GM12873 (cell line): ENCODE results near the gene ITFG1.

Experiments
- CTCF ChIP-seq: IDR thresholded peaks from 2 replicates; pipeline ENCODE4 v1.5.1; 2012; ENCODE audit warnings: low read depth, mild to moderate bottlenecking, moderate library complexity, low read length, control low read depth; ENCODE audit not compliant: insufficient read depth; ENCODE audit errors: missing control alignments

The ITFG1 gene

GRCh38 chr16:47304563-47304962, 156.3 kb downstream of the ITFG1 start:
- no peak for TF ChIP-seq CTCF

GRCh38 chr16:47299587-47299986, 161.3 kb downstream of the ITFG1 start:
- TF ChIP-seq CTCF = no peak

- no peak for TF ChIP-seq CTCF
These were observed 175.9 kb downstream of the ITFG1 start for GRCh38 chr16:47284999-47285398.

GRCh38 chr16:47278306-47278970, 182.4 kb downstream of the ITFG1 start:
- TF ChIP-seq CTCF = no peak

GRCh38 chr16:47276522-47276921, 184.3 kb downstream of the ITFG1 start:
- no peak for TF ChIP-seq CTCF

GRCh38 chr16:47262938-47263337, 197.9 kb downstream of the ITFG1 start:
- TF ChIP-seq CTCF = no peak

- TF ChIP-seq CTCF = no peak
These were observed 200.4 kb downstream of the ITFG1 start for GRCh38 chr16:47260503-47260902.
